ENCODE results near the gene BMS1.
"Not testable (repeated sequence)": the region's sequence is repeated elsewhere in the genome, so short reads cannot be mapped to it uniquely, and the experiment has no call there.

Gene BMS1

GRCh38 chr10:42816912-42817311 is 34.3 kb downstream of the BMS1 start:
- H3K4me3 ChIP-seq (replicated peaks; ENCODE audit: insufficient read depth, low read length): no peak overlapping the region
- H3K27ac ChIP-seq (replicated peaks): no peak overlapping the region
- no peaks in the 10 kb centered on the region for H3K27me3 ChIP-seq (ENCODE audit: insufficient read depth, poor library complexity, severe bottlenecking)
- no peak for DNase-seq (ENCODE audit: low read depth in 1 of 2, low spot score in 1 of 2)
- TF ChIP-seq GABPA (IDR thresholded peaks at IDR 0.05; ENCODE audit: low read depth) (no peak), SPI1 (IDR thresholded peaks at IDR 0.05; ENCODE audit: borderline replicate concordance, low read depth) (no peak), REST (IDR thresholded peaks at IDR 0.05; ENCODE audit: insufficient replicate concordance, low read depth) (no peak), CTCF (IDR thresholded peaks at IDR 0.05; ENCODE audit: insufficient read depth, low read length) (no peak), POLR2AphosphoS5 (IDR thresholded peaks at IDR 0.05; ENCODE audit: low read depth) (no peak)

- DNase-seq (ENCODE audit: low read depth in 1 of 2, low spot score in 1 of 2); H3K4me3 ChIP-seq (replicated peaks; ENCODE audit: insufficient read depth, low read length); H3K27ac ChIP-seq (replicated peaks); H3K27me3 ChIP-seq (ENCODE audit: insufficient read depth, poor library complexity, severe bottlenecking): not testable (repeated sequence)
Observed at GRCh38 chr10:42817417-42817816, 34.8 kb downstream of the BMS1 start.

GRCh38 chr10:42826759-42827158 is 44.2 kb downstream of the BMS1 start:
- not testable (repeated sequence) for H3K27ac ChIP-seq (replicated peaks); DNase-seq (ENCODE audit: low read depth in 1 of 2, low spot score in 1 of 2)

GRCh38 chr10:42827201-42827600 is 44.6 kb downstream of the BMS1 start:
- DNase-seq (ENCODE audit: low read depth in 1 of 2, low spot score in 1 of 2): no peak
- H3K27me3 ChIP-seq (ENCODE audit: insufficient read depth, poor library complexity, severe bottlenecking): no peaks in the 10 kb centered on the region
- H3K27ac ChIP-seq (replicated peaks): no peak overlapping the region
- no peak for TF ChIP-seq CTCF (IDR thresholded peaks at IDR 0.05; ENCODE audit: insufficient read depth, low read length)
- TF ChIP-seq POLR2AphosphoS5 (IDR thresholded peaks at IDR 0.05; ENCODE audit: low read depth): no peak
- no peak for TF ChIP-seq SPI1 (IDR thresholded peaks at IDR 0.05; ENCODE audit: borderline replicate concordance, low read depth)
- TF ChIP-seq GABPA (IDR thresholded peaks at IDR 0.05; ENCODE audit: low read depth): no peak
- no peak for TF ChIP-seq REST (IDR thresholded peaks at IDR 0.05; ENCODE audit: insufficient replicate concordance, low read depth)
- H3K4me3 ChIP-seq (replicated peaks; ENCODE audit: insufficient read depth, low read length): no peak overlapping the region

More at GRCh38 chr10:42826759-42827158, 44.2 kb downstream of the BMS1 start:
- not testable (repeated sequence) for H3K4me3 ChIP-seq (replicated peaks; ENCODE audit: insufficient read depth, low read length); H3K27me3 ChIP-seq (ENCODE audit: insufficient read depth, poor library complexity, severe bottlenecking)

- not testable (repeated sequence) for H3K27ac ChIP-seq (replicated peaks); DNase-seq (ENCODE audit: low read depth in 1 of 2, low spot score in 1 of 2); H3K4me3 ChIP-seq (replicated peaks; ENCODE audit: insufficient read depth, low read length); H3K27me3 ChIP-seq (ENCODE audit: insufficient read depth, poor library complexity, severe bottlenecking)
Observed at GRCh38 chr10:42828391-42828790, 45.8 kb downstream of the BMS1 start.
